PC-9 (cell line): ENCODE measurements around the gene RNF152.
"Not testable (repeated sequence)": the region's sequence is repeated elsewhere in the genome, so short reads cannot be mapped to it uniquely, and the experiment has no call there.

Source experiments
- EZH2 ChIP-seq: fragments of 200-600 bp; sonication (generic); IDR thresholded peaks from 2 replicates; pipeline ENCODE4 v1.8.0; 2017; ENCODE audit warnings: antibody characterized with exemption, low read depth
- TF ChIP-seq, protein P1 (sequence below): fragments of 200-600 bp; sonication (generic); conservative IDR thresholded peaks from 2 replicates; pipeline ENCODE4 v1.6.1; 2017; ENCODE audit warnings: mixed run types, antibody characterized with exemption, mild to moderate bottlenecking, moderate library complexity

DNA sequence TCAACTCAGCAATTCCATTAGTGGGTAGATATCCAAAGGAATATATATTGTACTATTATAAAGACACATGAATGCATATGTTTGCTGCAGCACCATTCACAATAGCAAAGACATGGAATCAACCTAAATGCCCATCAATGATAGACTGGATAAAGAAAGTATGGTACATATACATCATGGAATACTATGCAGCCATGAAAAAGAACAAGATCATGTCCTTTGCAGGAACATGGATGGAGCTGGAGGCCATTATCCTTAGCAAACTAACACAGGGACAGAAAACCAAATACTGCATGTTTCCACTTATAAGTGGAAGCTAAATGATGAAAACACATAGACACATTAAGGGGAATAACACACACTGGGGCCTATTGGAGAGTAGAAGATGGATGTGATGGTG lies 116.6 kb downstream of the RNF152 start:
- TF ChIP-seq, protein P1, sequence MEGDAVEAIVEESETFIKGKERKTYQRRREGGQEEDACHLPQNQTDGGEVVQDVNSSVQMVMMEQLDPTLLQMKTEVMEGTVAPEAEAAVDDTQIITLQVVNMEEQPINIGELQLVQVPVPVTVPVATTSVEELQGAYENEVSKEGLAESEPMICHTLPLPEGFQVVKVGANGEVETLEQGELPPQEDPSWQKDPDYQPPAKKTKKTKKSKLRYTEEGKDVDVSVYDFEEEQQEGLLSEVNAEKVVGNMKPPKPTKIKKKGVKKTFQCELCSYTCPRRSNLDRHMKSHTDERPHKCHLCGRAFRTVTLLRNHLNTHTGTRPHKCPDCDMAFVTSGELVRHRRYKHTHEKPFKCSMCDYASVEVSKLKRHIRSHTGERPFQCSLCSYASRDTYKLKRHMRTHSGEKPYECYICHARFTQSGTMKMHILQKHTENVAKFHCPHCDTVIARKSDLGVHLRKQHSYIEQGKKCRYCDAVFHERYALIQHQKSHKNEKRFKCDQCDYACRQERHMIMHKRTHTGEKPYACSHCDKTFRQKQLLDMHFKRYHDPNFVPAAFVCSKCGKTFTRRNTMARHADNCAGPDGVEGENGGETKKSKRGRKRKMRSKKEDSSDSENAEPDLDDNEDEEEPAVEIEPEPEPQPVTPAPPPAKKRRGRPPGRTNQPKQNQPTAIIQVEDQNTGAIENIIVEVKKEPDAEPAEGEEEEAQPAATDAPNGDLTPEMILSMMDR: not testable (repeated sequence)
- TF ChIP-seq EZH2: not testable (repeated sequence)
